GM23338 (cell line): ENCODE data around the gene HNRNPC. TPM values are rescaled to one million over a fixed set of nuclear protein-coding genes. Genes with fewer than 3 reads are reported as not detected.

Source experiments
- ATAC-seq: fragments of 200-7000 bp; cut with Tn5 transposase; 3 replicates; pipeline ENCODE4 v1.9.1; 2020
- DNase-seq: peaks from one replicate; pipeline ENCODE4 v3.0.0-alpha.2; 2015; ENCODE audit warnings: low spot score
- H2AFZ ChIP-seq: fragments of 200-600 bp; sonication (generic); 2 replicates; pipeline ENCODE4 v1.8.0; 2016; ENCODE audit warnings: antibody characterized with exemption, mild to moderate bottlenecking, moderate library complexity
- H3F3A ChIP-seq: fragments of 200-600 bp; sonication (generic); replicated peaks from 2 replicates; pipeline ENCODE4 v1.8.0; 2017; ENCODE audit warnings: antibody characterized with exemption, mixed run types, low read depth
- H3K27ac ChIP-seq: fragments of 200-600 bp; sonication (generic); 2 replicates; pipeline ENCODE4 v1.6.1; 2016; ENCODE audit warnings: low read depth
- H3K27me3 ChIP-seq: fragments of 200-600 bp; sonication (generic); 2 replicates; pipeline ENCODE4 v1.8.0; 2016; ENCODE audit warnings: mild to moderate bottlenecking, mixed run types, moderate library complexity; ENCODE audit not compliant: insufficient read depth
- H3K36me3 ChIP-seq: fragments of 200-600 bp; sonication (generic); 2 replicates; pipeline ENCODE4 v1.8.0; 2016; ENCODE audit warnings: mild to moderate bottlenecking; ENCODE audit not compliant: insufficient read depth
- H3K4me1 ChIP-seq: fragments of 200-600 bp; sonication (generic); 2 replicates; pipeline ENCODE4 v1.8.0; 2016; ENCODE audit warnings: mild to moderate bottlenecking, moderate library complexity; ENCODE audit not compliant: insufficient read depth
- H3K4me2 ChIP-seq: fragments of 200-600 bp; sonication (generic); 2 replicates; pipeline ENCODE4 v1.7.1; 2017; ENCODE audit warnings: mixed run types
- H3K4me3 ChIP-seq: fragments of 200-600 bp; sonication (generic); 2 replicates; pipeline ENCODE4 v1.6.1; 2016; ENCODE audit warnings: mixed run types
- H3K79me2 ChIP-seq: fragments of 200-600 bp; sonication (generic); replicated peaks from 2 replicates; pipeline ENCODE4 v1.8.0; 2017; ENCODE audit warnings: mild to moderate bottlenecking; ENCODE audit not compliant: insufficient read depth
- H3K9me2 ChIP-seq: fragments of 200-600 bp; sonication (generic); 2 replicates; pipeline ENCODE4 v1.8.0; 2017; ENCODE audit not compliant: insufficient read depth
- H4K20me1 ChIP-seq: fragments of 200-600 bp; sonication (generic); replicated peaks from 2 replicates; pipeline ENCODE4 v1.8.0; 2017; ENCODE audit warnings: mild to moderate bottlenecking; ENCODE audit not compliant: insufficient read depth
- H3K27ac Mint-ChIP-seq: 2 replicates; pipeline ENCODE4 v1.8.0; 2020; ENCODE audit warnings: inconsistent platforms, mild to moderate bottlenecking, moderate library complexity, mixed read lengths
- H3K27me3 Mint-ChIP-seq: 3 replicates; pipeline ENCODE4 v1.8.0; 2022; ENCODE audit warnings: low read depth, mild to moderate bottlenecking, moderate library complexity, mixed read lengths, inconsistent platforms; ENCODE audit not compliant: insufficient read depth, poor library complexity
- H3K36me3 Mint-ChIP-seq: 3 replicates; pipeline ENCODE4 v1.8.0; 2021; ENCODE audit warnings: low read depth, mild to moderate bottlenecking, inconsistent platforms, moderate library complexity, mixed read lengths
- H3K4me1 Mint-ChIP-seq: 3 replicates; pipeline ENCODE4 v1.8.0; 2020; ENCODE audit warnings: mild to moderate bottlenecking, inconsistent platforms, mixed read lengths
- H3K4me3 Mint-ChIP-seq: 3 replicates; pipeline ENCODE4 v1.8.0; 2021; ENCODE audit warnings: moderate library complexity, mild to moderate bottlenecking, inconsistent platforms, mixed read lengths
- H3K9me3 Mint-ChIP-seq: 3 replicates; pipeline ENCODE4 v1.8.0; 2020; ENCODE audit warnings: moderate library complexity, mild to moderate bottlenecking, inconsistent platforms, mixed read lengths
- POLR2AphosphoS5 ChIP-seq: IDR thresholded peaks from 2 replicates; pipeline ENCODE4 v1.6.1; 2016; ENCODE audit warnings: antibody characterized with exemption, low read depth
- REST ChIP-seq: IDR thresholded peaks from one replicate; pipeline ENCODE4 v1.6.1; 2018; ENCODE audit warnings: antibody characterized with exemption; ENCODE audit not compliant: unreplicated experiment
- ZNF462 ChIP-seq: fragments of 250-450 bp; sonication (Bioruptor Pico); IDR thresholded peaks from 2 replicates; pipeline ENCODE4 v1.5.0; 2020; ENCODE audit warnings: mild to moderate bottlenecking, moderate library complexity
- polyA plus RNA-seq: library from polyadenylated mRNA; unstranded; fragments of >200 nt; fragmentation: Nextera tagmentation; extraction: Ambion mirVana; gene quantifications from 2 replicates; pipeline ENCODE4 v1.2.1, GENCODE V29; 2016
- total RNA-seq: library from RNA; depleted of rRNA; stranded (reverse); fragments of >200 nt; shearing (Covaris generic); gene quantifications from 2 replicates; pipeline ENCODE4 v1.2.3, GENCODE V29; 2014

HNRNPC gene
- total and polyA plus RNA-seq, 2 experiments from 2014 or later: 1,259 to 1,296 TPM

- H3K4me1 ChIP-seq: peaks cover 28% of the 10 kb centered on the region
- H3K27me3 Mint-ChIP-seq: peaks cover 31% of the 10 kb centered on the region
- H3K36me3 ChIP-seq: peaks cover 12% of the 10 kb centered on the region; the same call in 1 of the 2 replicates
- ATAC-seq: peak; percentile 39
- no peak for DNase-seq
- peaks cover 24% of the 10 kb centered on the region; the same call in 1 of the 2 replicates for H4K20me1 ChIP-seq
- H3K36me3 Mint-ChIP-seq: peaks cover 26% of the 10 kb centered on the region
- no peak overlapping the region for H3K4me3 ChIP-seq
- no peaks in the 10 kb centered on the region for H3K27me3 ChIP-seq
- peak overlapping the region; percentile 60 for H3K27ac Mint-ChIP-seq
- peaks cover 57% of the 10 kb centered on the region for H3F3A ChIP-seq
- no peaks in the 10 kb centered on the region for H3K79me2 ChIP-seq
- H3K27ac ChIP-seq: peak overlapping the region; percentile 50
- H3K4me1 Mint-ChIP-seq: peaks cover 45% of the 10 kb centered on the region
- H3K4me2 ChIP-seq: no peak overlapping the region
- H2AFZ ChIP-seq: no peak overlapping the region
- no peaks in the 10 kb centered on the region for H3K9me2 ChIP-seq
- no peaks in the 10 kb centered on the region; the same call in 2 of the 3 replicates for H3K9me3 Mint-ChIP-seq
- TF ChIP-seq REST (no peak), POLR2AphosphoS5 (peak; percentile 49), ZNF462 (no peak)
- no peak overlapping the region for H3K4me3 Mint-ChIP-seq
Measured at GRCh38 chr14:21203470-21204166, 65.6 kb downstream of the HNRNPC start.
